ENCODE results near the gene DPH7. TPM values are rescaled to one million over a fixed set of nuclear protein-coding genes. Genes with fewer than 3 reads are reported as not detected.
"Not testable (repeated sequence)": the region's sequence is repeated elsewhere in the genome, so short reads cannot be mapped to it uniquely, and the experiment has no call there.

Gene DPH7
- polyA plus RNA-seq, 1 donor from 2014 or later, result 38.3 TPM

- Mint-ChIP-seq H3K4me3 (peak overlapping the region in 1 of 4 donors; percentile 38), H3K9me3 (no peaks in the 10 kb centered on the region), H3K36me3 (no peaks in the 10 kb centered on the region), H3K4me1 (peaks cover 0 to 19% (median 13%) of the 10 kb centered on the region in 3 donors), H3K27ac (no peak overlapping the region), H3K27me3 (no peaks in the 10 kb centered on the region)
Measured at GRCh38 chr9:137613259-137613658, 34.5 kb upstream of the DPH7 start.

DNA sequence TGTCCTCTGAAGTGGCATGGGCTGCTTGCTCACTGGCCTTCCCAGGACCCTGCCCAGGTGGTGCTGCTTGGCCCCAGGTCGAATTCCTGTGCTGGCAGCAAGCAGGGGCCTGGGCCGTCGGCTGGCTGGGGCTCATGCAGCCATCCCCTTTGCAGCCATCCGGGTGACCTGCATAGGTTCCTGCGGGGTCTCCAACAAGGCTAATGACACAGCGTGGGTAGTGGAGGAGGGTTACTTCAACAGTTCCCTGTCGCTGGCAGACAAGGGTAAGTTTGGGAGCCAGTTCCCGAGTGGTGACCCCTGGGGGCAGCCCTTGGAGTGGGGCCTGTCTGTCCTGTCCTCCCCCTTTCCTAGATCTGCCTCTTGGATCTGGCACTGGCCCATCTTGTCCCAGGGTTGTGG is 34.0 kb upstream of the DPH7 start:
- Mint-ChIP-seq H3K9me3 (no peaks in the 10 kb centered on the region), H3K4me3 (peak overlapping the region in 1 of 4 donors; percentile 38), H3K27ac (no peak overlapping the region), H3K27me3 (no peaks in the 10 kb centered on the region), H3K4me1 (peaks cover 0 to 16% (median 13%) of the 10 kb centered on the region in 3 donors), H3K36me3 (no peaks in the 10 kb centered on the region)

DNA sequence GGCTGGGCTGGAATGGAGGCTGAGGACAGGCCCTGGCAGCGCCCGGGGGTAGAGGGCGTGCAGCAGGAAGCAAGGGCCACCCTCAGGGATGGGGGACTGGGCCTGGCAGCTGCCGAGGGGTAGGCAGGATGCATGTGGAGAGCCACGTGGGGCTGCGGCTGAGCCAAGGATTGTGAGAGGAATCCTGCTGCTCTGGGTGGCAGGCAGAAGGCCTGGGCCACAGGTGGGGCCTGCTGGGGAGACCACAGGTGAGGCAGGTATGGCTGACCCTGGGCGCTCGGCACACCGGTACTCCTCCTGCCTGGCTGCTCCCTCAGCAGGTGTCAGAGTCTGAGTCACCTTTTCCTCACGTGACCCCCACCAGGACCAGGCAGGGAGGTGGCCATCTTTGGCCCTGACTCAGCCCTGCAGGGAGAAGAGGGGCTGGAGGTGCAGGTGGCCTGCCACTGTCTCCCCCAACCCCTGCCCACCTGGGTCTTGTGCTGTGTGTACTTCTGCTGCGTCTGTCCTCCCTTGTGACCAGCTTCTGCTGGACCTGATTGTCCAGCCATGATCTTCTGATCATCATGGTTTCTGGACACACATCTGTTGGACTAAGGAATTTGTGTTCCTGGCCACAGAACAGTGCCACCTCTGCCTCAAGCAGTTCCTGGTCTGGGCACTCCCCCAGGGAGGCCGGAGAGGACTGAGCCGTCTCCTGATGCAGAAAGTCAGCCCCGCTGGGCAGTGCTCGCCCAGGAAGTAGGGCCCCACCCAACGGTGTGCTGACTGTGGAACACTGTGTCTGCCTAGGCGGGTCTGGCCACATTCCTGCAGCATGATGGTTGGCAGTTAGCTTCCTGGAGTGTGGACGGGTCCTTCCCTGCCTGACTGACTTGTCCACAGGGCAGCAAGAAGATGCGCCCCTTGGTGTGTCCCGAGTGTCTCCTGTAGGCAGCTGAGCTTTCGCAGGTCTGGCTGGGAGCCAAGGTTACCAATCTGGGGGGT is 33.2 kb upstream of the DPH7 start:
- Mint-ChIP-seq H3K4me3 (peak overlapping the region in 1 of 4 donors; percentile 23), H3K4me1 (peaks cover 0 to 18% (median 10%) of the 10 kb centered on the region in 3 donors), H3K36me3 (peaks cover 4% of the 10 kb centered on the region), H3K9me3 (no peaks in the 10 kb centered on the region), H3K27ac (peak overlapping the region in 2 of 3 donors; percentile 51 to 78), H3K27me3 (no peaks in the 10 kb centered on the region)

DNA sequence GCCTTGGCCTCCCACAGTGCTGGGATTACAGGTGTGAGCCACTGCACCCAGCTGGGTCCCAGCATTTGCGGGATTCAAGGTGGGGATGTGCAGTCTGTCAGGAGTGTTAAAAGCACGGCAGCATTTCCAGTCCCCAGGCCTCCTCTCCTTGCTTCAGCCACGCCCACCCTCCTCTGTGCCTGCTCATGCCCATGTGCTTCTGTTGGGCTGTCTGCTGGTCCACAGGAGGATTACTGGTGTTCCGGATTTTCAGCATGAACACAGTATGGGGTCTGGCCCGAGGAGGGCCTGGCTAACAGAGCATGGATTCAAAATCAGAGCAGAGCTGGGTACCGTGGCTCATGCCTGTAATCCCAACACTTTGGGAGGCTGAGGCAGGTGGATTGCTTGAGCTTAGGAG is 32.2 kb upstream of the DPH7 start:
- H3K4me3 Mint-ChIP-seq, result no peak overlapping the region
- peak overlapping the region in 2 of 3 donors; percentile 51 to 78 for H3K27ac Mint-ChIP-seq
- no peaks in the 10 kb centered on the region for H3K9me3 Mint-ChIP-seq
- no peaks in the 10 kb centered on the region for H3K27me3 Mint-ChIP-seq
- H3K36me3 Mint-ChIP-seq, result peaks cover 4% of the 10 kb centered on the region
- H3K4me1 Mint-ChIP-seq, result peaks cover 0 to 23% (median 12%) of the 10 kb centered on the region in 3 donors

DNA sequence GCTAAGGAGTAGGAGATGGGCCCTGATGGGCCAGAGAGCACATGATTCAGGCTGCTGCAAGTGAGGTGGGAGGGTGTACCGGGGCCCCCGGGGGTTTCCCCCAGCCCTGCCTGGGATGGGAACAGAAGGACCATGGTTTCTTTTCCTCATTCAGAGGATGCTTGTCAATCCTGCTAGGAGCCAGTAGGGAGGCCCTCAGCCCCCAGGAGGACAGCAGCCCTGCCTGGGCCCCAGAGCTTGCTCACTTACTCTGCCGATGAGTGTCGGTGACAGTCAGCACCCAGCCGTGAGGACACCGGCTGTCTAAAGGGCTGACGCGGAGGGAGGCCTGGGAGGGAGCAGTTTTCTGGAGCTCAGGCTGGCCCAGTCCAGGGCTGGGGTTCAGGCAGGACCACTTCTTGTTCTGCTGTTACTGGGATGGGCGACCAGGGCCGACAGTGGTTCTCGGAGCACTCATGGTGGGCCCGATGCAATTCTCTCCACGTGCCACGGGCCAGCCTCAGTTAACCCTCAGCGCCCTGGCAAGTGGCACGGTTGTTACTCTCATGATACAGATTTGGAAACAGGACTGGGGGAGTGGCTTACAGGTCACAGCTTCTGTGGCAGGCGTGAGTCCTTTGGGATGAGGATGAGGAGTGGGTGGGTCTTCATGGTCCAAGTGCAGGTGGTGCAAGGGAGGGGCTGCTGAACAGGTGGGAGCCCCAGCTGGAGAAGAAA is 28.6 kb upstream of the DPH7 start:
- H3K4me1 Mint-ChIP-seq, result peaks cover 8 to 24% (median 14%) of the 10 kb centered on the region in 3 donors
- peaks cover 4% of the 10 kb centered on the region for H3K36me3 Mint-ChIP-seq
- peak overlapping the region; percentile 82 to 87 (median 84) for H3K4me3 Mint-ChIP-seq
- H3K27ac Mint-ChIP-seq, result peak overlapping the region in 1 of 3 donors; percentile 58
- H3K9me3 Mint-ChIP-seq, result no peaks in the 10 kb centered on the region
- no peaks in the 10 kb centered on the region for H3K27me3 Mint-ChIP-seq

- no peaks in the 10 kb centered on the region for H3K9me3 Mint-ChIP-seq
- peaks cover 8 to 20% (median 10%) of the 10 kb centered on the region in 3 donors for H3K4me1 Mint-ChIP-seq
- H3K4me3 Mint-ChIP-seq, result peak overlapping the region; percentile 82 to 87 (median 84)
- peaks cover 4% of the 10 kb centered on the region for H3K36me3 Mint-ChIP-seq
- H3K27ac Mint-ChIP-seq, result peak overlapping the region in 1 of 3 donors; percentile 58
- H3K27me3 Mint-ChIP-seq, result no peaks in the 10 kb centered on the region
Measured at GRCh38 chr9:137606734-137607138, 28.0 kb upstream of the DPH7 start.

DNA sequence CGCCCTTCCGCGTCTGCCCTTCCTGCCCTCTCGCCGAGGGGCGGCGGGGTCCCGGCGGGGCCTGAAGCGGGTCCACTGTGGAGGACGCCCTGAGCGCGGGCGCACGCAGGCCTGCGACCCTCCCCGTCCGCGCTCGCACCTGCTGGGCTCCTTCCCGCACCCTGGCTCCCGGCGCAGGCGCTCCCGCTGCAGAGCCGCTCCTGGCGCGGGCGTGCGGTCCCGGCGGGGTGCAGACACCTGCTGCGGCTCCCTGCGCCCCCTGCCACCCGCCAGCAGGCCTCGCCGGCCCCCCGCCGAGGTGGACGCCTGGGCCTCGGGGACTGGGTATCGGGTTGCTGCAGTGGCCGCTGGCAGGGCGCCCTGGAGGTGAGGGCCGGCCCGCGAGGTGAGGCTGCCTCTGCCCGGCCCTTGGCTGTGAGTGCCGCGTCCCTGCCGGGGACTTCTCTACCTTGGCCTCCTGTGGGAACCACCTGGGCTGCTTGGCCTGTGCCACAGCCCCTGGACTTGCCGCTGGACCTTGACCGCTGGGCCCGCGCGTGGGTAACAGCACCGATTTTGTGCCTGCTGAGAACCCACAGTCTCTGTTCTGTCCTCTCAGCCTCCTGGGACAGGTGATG is 27.4 kb upstream of the DPH7 start:
- Mint-ChIP-seq H3K4me3 (peak overlapping the region; percentile 82 to 87 (median 84)), H3K36me3 (peaks cover 4% of the 10 kb centered on the region), H3K9me3 (no peaks in the 10 kb centered on the region), H3K4me1 (peaks cover 6 to 15% (median 8%) of the 10 kb centered on the region in 3 donors), H3K27ac (peak overlapping the region in 1 of 3 donors; percentile 58), H3K27me3 (no peaks in the 10 kb centered on the region)

GRCh38 chr9:137605121-137606004 is 26.6 kb upstream of the DPH7 start, which contains the start of gene ARRDC1:
Gene ARRDC1 (plus strand): TSS chr9:137605686. CDS start chr9:137605718, 32 bp downstream.
- peak within 1 kb of the TSS in 1 of 3 donors; percentile 58 for H3K27ac Mint-ChIP-seq
- peaks cover 4% of the 10 kb centered on the region for H3K36me3 Mint-ChIP-seq
- H3K4me3 Mint-ChIP-seq, result peak within 1 kb of the TSS; percentile 82 to 87 (median 84)
- H3K4me1 Mint-ChIP-seq, result peaks cover 6 to 15% (median 8%) of the 10 kb centered on the region in 3 donors
- H3K27me3 Mint-ChIP-seq, result no peaks in the 10 kb centered on the region
- H3K9me3 Mint-ChIP-seq, result no peaks in the 10 kb centered on the region

- Mint-ChIP-seq H3K4me3 (peak overlapping the region; percentile 38 to 73 (median 60)), H3K27me3 (no peaks in the 10 kb centered on the region), H3K27ac (peak overlapping the region in 1 of 3 donors; percentile 22), H3K36me3 (peaks cover 4% of the 10 kb centered on the region), H3K4me1 (peaks cover 6 to 15% (median 8%) of the 10 kb centered on the region in 3 donors), H3K9me3 (no peaks in the 10 kb centered on the region)
Measured at GRCh38 chr9:137604345-137605086, 25.8 kb upstream of the DPH7 start.

GRCh38 chr9:137603879-137604278 is 25.2 kb upstream of the DPH7 start:
- Mint-ChIP-seq H3K27me3 (no peaks in the 10 kb centered on the region), H3K27ac (peak overlapping the region in 1 of 3 donors; percentile 22)

GRCh38 chr9:137602661-137603060 is 23.9 kb upstream of the DPH7 start:
- Mint-ChIP-seq H3K4me3 (peak overlapping the region in 2 of 4 donors; percentile 59 to 64), H3K36me3 (peaks cover 3% of the 10 kb centered on the region), H3K27ac (peak overlapping the region in 2 of 3 donors; percentile 22 to 42), H3K4me1 (peaks cover 7 to 20% (median 8%) of the 10 kb centered on the region in 3 donors), H3K27me3 (no peaks in the 10 kb centered on the region), H3K9me3 (no peaks in the 10 kb centered on the region)

More at GRCh38 chr9:137603879-137604278, 25.2 kb upstream of the DPH7 start:
- H3K36me3 Mint-ChIP-seq, result peaks cover 4% of the 10 kb centered on the region
- H3K9me3 Mint-ChIP-seq, result no peaks in the 10 kb centered on the region
- peak overlapping the region; percentile 38 to 73 (median 60) for H3K4me3 Mint-ChIP-seq
- peaks cover 6 to 16% (median 8%) of the 10 kb centered on the region in 3 donors for H3K4me1 Mint-ChIP-seq

- Mint-ChIP-seq H3K9me3 (no peaks in the 10 kb centered on the region), H3K27me3 (no peaks in the 10 kb centered on the region), H3K4me3 (peak overlapping the region in 1 of 4 donors; percentile 56), H3K27ac (peak overlapping the region in 1 of 3 donors; percentile 45), H3K36me3 (peaks cover 2% of the 10 kb centered on the region), H3K4me1 (peaks cover 5 to 8% (median 8%) of the 10 kb centered on the region in 3 donors)
Measured at GRCh38 chr9:137598943-137599342, 20.2 kb upstream of the DPH7 start.

GRCh38 chr9:137596577-137596976 is 17.9 kb upstream of the DPH7 start:
- not testable (repeated sequence) for H3K4me1 Mint-ChIP-seq, H3K36me3 Mint-ChIP-seq, H3K9me3 Mint-ChIP-seq, H3K27me3 Mint-ChIP-seq
- peak overlapping the region in 1 of 3 donors; percentile 42 for H3K27ac Mint-ChIP-seq
- H3K4me3 Mint-ChIP-seq, result peak overlapping the region in 1 of 4 donors; percentile 29

All from IgD-negative memory B cell (primary cell).